HUES48 (cell line): ENCODE measurements around the gene MAPK6.
"Not testable (repeated sequence)": the region's sequence is repeated elsewhere in the genome, so short reads cannot be mapped to it uniquely, and the experiment has no call there.

ENCODE experiments used
- H3K27ac ChIP-seq: one replicate; pipeline ENCODE4 v1.7.0; 2013; ENCODE audit warnings: low read depth, low read length, inconsistent platforms
- H3K27me3 ChIP-seq: 2 replicates; pipeline ENCODE4 v1.6.1; 2013; ENCODE audit warnings: mild to moderate bottlenecking, low read length; ENCODE audit not compliant: control insufficient read depth, insufficient read depth
- H3K36me3 ChIP-seq: 2 replicates; pipeline ENCODE4 v1.6.1; 2013; ENCODE audit warnings: low read length; ENCODE audit not compliant: control insufficient read depth, insufficient read depth
- H3K4me1 ChIP-seq: 2 replicates; pipeline ENCODE4 v1.6.1; 2013; ENCODE audit warnings: mild to moderate bottlenecking, low read length; ENCODE audit not compliant: control insufficient read depth, insufficient read depth
- H3K4me3 ChIP-seq: 2 replicates; pipeline ENCODE4 v1.5.1; 2013; ENCODE audit warnings: mild to moderate bottlenecking, low read depth, low read length
- H3K9ac ChIP-seq: 2 replicates; pipeline ENCODE4 v1.6.1; 2013; ENCODE audit warnings: mild to moderate bottlenecking, low read depth, low read length, moderate library complexity
- H3K9me3 ChIP-seq: 2 replicates; pipeline ENCODE4 v1.6.1; 2013; ENCODE audit warnings: low read length; ENCODE audit not compliant: control insufficient read depth, insufficient read depth

Gene MAPK6

DNA sequence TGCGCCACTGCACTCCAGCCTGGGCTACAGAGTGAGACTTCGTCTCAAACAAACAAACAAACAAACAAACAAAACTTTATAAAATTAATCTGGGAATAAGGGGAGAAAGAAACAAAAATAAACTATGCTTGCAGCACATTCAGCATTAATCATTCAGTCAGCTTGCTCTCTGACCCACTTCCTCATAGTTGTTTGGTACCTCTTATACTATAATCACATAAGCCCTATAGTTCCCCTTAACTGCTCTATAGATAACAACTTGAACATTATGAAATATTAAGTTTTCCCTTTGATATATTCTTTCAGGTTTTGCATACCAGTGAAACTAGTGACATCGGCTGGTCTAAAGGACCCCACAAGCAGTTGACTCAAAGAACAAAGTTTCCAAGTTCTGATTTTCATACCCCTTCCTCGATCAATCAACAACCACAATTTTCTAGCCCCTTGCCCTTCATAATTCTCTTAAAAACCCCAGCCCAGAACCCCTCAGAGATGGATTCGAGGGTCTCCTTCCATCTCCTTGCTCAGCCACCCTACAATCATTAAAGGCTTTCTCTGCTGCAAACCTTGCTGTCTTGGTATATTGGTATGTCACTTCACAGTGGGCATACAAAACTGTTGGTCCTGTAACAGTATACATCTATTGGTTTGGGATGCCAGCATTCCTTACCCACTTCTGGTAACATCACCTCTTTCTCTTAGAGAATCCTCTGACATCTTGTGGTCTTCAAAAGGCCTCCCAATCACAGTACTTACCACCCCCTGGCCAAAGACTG, 67.2 kb downstream of the MAPK6 start:
- no peaks in the 10 kb centered on the region for H3K4me1 ChIP-seq
- no peak overlapping the region for H3K27ac ChIP-seq
- no peaks in the 10 kb centered on the region for H3K36me3 ChIP-seq
- H3K27me3 ChIP-seq, result no peaks in the 10 kb centered on the region
- no peak overlapping the region for H3K4me3 ChIP-seq
- no peak overlapping the region for H3K9ac ChIP-seq
- no peaks in the 10 kb centered on the region; the same call in 1 of the 2 replicates for H3K9me3 ChIP-seq

DNA sequence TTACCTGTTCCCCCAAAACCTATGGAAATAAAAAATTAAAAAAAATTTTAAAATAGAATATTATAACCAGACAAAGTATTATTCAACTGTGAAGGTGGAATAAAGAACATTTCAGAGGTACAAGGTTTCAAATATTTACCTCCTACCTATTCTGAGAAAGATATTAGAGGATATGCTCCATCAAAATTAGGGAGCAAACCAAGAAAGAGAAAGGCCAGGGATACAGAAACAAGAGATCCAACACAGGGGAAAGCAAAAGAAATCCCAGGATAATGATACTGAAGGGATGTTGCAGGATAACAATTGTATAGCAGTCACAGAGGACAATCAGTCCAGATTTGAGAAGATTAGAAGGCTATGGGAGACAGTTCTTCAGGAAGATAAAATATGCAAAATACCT, 71.2 kb downstream of the MAPK6 start:
- Histone ChIP-seq H3K4me3 (no peak overlapping the region), H3K9ac (no peak overlapping the region), H3K4me1 (no peaks in the 10 kb centered on the region), H3K36me3 (no peaks in the 10 kb centered on the region), H3K9me3 (no peaks in the 10 kb centered on the region; the same call in 1 of the 2 replicates), H3K27ac (no peak overlapping the region), H3K27me3 (no peaks in the 10 kb centered on the region)

DNA sequence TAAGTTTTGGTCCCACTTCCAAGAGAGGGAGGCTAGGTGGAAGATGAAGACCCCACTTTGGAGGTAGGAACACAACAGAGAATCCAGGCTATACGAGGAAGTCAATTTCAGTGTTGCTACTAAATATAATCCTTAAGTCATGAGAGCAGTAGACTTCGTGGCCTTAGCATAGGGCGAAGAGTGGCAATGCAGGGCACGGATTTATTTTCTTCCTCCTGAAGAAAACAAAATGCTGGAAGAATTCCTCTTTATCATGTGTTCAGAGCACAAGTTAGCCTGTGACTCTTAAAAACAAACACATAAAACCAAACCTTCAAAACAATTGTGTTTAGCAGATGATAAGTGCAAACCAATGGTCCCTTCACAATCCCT, 74.1 kb downstream of the MAPK6 start:
- H3K9ac ChIP-seq, result no peak overlapping the region

DNA sequence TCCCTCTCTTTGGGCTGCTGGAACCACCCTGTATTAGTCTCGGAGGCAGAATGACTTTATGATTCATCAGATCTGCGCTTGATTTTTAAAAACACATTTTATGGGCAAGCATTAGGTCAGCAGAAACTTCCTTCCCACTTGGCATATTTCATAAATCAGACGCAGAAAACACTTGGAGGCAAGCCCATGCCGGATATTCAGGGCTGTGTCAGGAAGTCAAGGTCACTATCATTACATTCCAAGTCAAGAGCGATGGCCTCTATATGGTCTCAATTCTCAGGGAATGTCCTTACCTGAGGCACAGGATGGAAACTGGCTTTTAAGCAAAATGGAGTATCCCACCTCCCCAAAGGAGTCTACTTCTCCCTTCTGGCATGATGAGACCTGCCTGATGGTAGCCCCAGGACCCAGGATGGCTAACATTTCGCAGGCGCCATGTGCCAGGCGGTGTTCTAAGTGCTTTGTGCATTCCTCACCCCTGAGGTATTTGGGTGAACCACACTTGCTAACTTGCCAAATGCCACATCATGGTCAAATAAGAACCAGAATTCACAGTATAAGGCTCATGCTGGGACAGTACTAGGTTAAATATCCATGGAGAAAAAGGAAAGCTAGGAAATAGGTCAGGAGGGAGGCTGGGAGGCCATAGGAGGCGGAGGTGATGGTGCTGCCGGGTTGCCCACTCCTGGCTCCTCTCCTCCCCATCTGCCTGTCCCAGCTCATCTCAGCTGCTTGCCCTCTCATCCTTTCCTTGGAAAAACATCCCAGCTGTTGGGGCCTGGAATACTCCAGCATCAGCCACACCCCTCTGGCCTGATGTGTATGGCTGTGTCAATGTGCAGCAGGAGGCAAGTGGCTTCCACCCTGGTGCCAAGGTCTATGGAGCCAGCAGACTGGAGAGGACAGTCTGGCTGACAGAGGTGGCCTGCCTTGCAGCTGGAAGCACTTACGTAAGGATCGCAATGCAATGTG, 74.8 kb downstream of the MAPK6 start:
- no peak overlapping the region for H3K9ac ChIP-seq
- H3K9me3 ChIP-seq, result no peaks in the 10 kb centered on the region
- H3K27me3 ChIP-seq, result no peaks in the 10 kb centered on the region
- no peak overlapping the region for H3K27ac ChIP-seq
- H3K4me3 ChIP-seq, result no peak overlapping the region
- no peaks in the 10 kb centered on the region for H3K4me1 ChIP-seq
- H3K36me3 ChIP-seq, result no peaks in the 10 kb centered on the region

More for the DNA sequence above, 74.1 kb downstream of the MAPK6 start:
- H3K4me3 ChIP-seq, result no peak overlapping the region
- H3K4me1 ChIP-seq, result no peaks in the 10 kb centered on the region
- H3K27me3 ChIP-seq, result no peaks in the 10 kb centered on the region
- no peaks in the 10 kb centered on the region for H3K9me3 ChIP-seq
- no peaks in the 10 kb centered on the region for H3K36me3 ChIP-seq
- H3K27ac ChIP-seq, result no peak overlapping the region

DNA sequence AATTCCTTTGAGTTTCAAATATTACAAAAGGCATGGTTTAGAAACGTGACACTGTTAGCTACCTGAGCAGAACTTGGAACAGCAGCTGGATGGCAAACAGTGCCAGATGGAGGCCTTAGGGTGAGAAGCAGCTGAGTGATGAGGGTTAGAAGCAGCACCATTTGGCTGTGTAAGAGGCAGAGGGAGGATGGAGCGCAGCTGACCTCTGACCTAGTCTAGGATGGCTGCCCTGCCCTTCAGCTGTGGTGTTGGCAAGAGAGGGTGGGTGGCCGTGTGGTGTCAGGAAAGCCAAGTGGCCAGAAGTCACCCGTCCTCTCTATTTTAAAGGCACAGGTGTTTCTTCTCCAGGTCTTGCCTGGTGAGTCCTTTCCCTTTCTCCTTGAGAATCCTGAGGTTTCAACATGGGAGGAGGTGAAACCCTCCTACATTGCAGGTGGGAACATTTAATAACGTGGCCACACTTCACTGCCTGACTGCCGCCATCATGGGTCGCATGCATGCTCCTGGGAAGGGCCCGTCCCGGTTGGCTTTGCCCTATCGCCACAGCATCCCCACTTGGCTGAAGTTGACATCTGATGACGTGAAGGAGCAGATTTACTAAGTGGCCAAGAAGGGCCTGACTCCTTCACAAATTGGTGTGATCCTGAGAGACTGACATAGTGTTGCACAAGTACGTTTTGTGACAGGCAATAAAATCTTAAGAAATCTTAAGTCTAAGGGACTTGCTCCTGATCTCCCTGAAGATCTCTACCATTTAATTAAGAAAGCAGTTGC, 76.0 kb downstream of the MAPK6 start:
- Histone ChIP-seq H3K27ac (no peak overlapping the region), H3K9ac (no peak overlapping the region), H3K9me3 (no peaks in the 10 kb centered on the region), H3K36me3 (no peaks in the 10 kb centered on the region), H3K4me3 (no peak overlapping the region), H3K4me1 (no peaks in the 10 kb centered on the region), H3K27me3 (no peaks in the 10 kb centered on the region)

DNA sequence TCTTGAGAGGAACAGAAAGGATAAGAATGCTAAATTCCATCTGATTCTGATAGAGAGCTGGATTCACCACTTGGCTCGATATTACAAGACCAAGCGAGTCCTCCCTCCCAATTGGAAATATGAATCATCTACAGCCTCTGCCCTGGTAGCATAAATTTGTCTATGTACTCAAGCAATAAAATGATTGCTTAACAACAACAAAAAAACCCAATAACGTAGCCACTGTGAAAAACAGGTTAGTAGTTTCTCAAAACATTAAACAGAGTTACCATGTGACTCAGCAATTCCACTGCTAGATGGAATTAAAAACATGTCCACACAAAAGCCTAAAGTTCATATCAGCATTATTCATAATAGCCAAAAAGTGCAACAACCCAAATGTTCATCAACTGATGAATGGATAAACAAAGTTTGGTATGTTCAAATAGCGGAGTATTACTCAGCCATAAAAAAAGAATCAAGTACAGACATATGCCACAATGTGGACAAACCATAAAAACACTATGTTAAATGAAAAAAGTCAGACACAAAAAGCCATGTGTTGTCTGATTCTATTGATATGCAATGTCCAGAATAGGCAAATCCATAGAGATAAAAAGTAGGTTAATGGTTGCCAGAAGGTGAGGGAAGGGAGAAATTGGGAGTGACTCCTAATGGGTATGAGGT, 76.7 kb downstream of the MAPK6 start:
- no peak overlapping the region for H3K27ac ChIP-seq
- no peak overlapping the region for H3K4me3 ChIP-seq
- H3K9ac ChIP-seq, result no peak overlapping the region
- H3K27me3 ChIP-seq, result no peaks in the 10 kb centered on the region
- H3K4me1 ChIP-seq, result no peaks in the 10 kb centered on the region
- no peaks in the 10 kb centered on the region for H3K9me3 ChIP-seq
- H3K36me3 ChIP-seq, result no peaks in the 10 kb centered on the region

DNA sequence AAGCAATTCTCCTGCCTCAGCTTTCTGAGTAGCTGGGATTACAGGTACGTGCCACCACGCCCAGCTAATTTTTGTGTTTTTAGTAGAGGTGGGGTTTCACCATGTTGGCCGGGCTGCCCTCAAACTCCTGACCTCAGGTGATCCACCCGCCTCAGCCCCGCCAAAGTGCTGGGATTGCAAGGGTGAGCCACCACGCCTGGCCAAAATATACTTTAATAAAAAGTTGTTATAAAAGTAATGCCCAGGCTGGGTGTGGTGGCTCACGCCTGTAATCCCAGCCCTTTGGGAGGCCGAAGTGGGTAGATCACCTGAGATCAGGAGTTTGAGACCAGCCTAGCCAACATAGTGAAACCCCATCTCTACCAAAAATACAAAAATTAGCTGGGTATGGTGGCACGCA, 77.5 kb downstream of the MAPK6 start:
- H3K9me3 ChIP-seq, H3K9ac ChIP-seq, H3K27ac ChIP-seq, H3K27me3 ChIP-seq, H3K4me3 ChIP-seq, H3K36me3 ChIP-seq, H3K4me1 ChIP-seq: not testable (repeated sequence)

DNA sequence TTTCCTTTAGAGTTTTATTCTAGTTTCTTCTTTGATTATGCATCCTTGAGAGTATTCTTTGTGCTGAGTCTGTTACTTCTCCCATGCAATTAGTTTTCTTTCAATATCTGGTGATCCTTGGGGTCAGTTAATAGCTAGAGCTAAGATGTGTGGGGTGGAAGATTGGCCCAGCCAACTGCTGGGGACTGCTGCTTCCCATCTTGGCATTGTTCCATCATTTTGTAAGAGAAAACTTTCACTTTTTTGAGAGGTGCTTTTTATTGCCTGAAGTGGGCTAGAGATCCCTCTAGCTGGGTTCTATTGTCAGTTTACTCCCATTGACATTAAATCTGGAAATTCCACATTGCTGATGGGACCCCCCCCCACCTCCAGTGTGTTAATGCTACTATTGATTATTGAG, 78.2 kb downstream of the MAPK6 start:
- Histone ChIP-seq H3K27me3 (no peaks in the 10 kb centered on the region), H3K4me1 (no peaks in the 10 kb centered on the region), H3K27ac (no peak overlapping the region), H3K9me3 (no peaks in the 10 kb centered on the region), H3K9ac (no peak overlapping the region), H3K36me3 (no peaks in the 10 kb centered on the region), H3K4me3 (no peak overlapping the region)

DNA sequence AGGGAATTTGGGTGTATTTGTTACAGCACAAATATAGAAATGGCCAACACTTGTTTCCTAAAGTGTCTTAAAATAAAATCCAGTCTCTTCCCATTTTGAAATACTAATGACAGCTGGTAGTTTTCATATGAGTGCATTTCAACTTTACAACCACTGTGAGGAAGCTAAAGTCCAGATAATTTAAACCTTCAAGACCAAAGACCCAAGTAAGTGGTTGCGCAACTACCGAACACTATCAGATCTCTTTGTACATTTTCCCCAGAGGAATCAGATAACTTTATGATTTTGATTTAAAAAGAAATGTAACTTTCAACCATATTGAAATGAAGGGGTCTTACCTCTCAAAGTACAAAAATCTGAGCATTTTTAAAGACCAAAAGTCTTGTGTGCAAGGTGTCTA, 79.3 kb downstream of the MAPK6 start:
- Histone ChIP-seq H3K9ac (no peak overlapping the region), H3K9me3 (no peaks in the 10 kb centered on the region), H3K27ac (no peak overlapping the region), H3K4me3 (no peak overlapping the region), H3K36me3 (no peaks in the 10 kb centered on the region), H3K27me3 (no peaks in the 10 kb centered on the region), H3K4me1 (0 out of 2 replicates have a peak, but pooled peaks cover 4% of the 10 kb centered on the region)

DNA sequence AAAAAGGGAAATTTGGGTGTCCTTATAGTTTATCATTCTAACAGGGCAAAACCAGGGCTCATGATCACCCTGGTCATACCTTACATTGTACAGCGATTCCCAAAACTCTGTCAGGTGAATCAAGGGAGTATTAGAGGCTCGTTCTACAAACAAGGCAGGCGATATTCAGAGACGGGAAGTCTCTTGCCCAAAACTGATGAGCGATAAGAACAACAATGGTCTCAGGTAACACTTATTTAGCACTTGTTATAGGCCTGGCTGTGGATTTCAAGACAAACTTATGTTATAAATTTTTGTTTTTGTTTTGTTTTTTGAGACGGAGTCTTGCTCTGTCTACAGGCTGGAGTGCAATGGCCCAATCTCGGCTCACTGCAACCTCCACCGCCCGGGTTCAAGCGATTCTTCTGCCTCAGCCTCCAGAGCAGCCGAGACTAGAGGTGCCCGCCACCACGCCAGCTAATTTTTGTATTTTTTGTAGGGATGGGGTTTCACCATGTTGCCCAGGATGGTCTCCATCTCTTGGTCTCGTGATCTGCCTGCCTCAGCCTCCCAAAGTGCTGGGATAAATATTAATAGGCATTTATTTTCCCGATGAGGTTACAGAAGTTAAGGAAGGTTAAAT, 80.7 kb downstream of the MAPK6 start:
- Histone ChIP-seq H3K4me3 (no peak overlapping the region), H3K4me1 (0 out of 2 replicates have a peak, but pooled peaks cover 4% of the 10 kb centered on the region), H3K9me3 (no peaks in the 10 kb centered on the region), H3K9ac (no peak overlapping the region), H3K27ac (no peak overlapping the region), H3K27me3 (no peaks in the 10 kb centered on the region), H3K36me3 (no peaks in the 10 kb centered on the region)
